WTC11 (cell line): ENCODE results near the gene RSPRY1. TPM values are rescaled to one million over a fixed set of nuclear protein-coding genes. Genes with fewer than 3 reads are reported as not detected.

ENCODE experiments used
- ATAC-seq: fragments of 200-7000 bp; cut with Tn5 transposase; 2 replicates; pipeline ENCODE4 v1.10.0; 2021; ENCODE audit warnings: mild to moderate bottlenecking, moderate library complexity
- CTCF ChIA-PET: fragments of 300-600 bp; sonication (Branson Sonifier 250); formaldehyde crosslinking; loops from one replicate; lab custom pipeline; 2021; ENCODE audit warnings: antibody characterized with exemption; lab: Charles Lee
- POLR2A ChIA-PET: fragments of 350-600 bp; sonication (Branson Sonifier 250); formaldehyde crosslinking; loops from one replicate; lab custom pipeline; 2021; ENCODE audit warnings: antibody characterized with exemption; lab: Charles Lee
- DNase-seq: peaks from one replicate; pipeline ENCODE4 v3.0.0; 2021; ENCODE audit warnings: low spot score
- H3K27ac Mint-ChIP-seq: 2 replicates; pipeline ENCODE4 v1.8.0; 2021; ENCODE audit warnings: mixed read lengths
- H3K27me3 Mint-ChIP-seq: 2 replicates; pipeline ENCODE4 v1.8.0; 2021; ENCODE audit warnings: low read depth, mild to moderate bottlenecking, moderate library complexity, mixed read lengths
- H3K36me3 Mint-ChIP-seq: 2 replicates; pipeline ENCODE4 v1.8.0; 2021; ENCODE audit warnings: mixed read lengths
- H3K4me1 Mint-ChIP-seq: 2 replicates; pipeline ENCODE4 v1.8.0; 2022; ENCODE audit warnings: mixed read lengths
- H3K4me3 Mint-ChIP-seq: 2 replicates; pipeline ENCODE4 v1.8.0; 2021; ENCODE audit warnings: mild to moderate bottlenecking, moderate library complexity, mixed read lengths
- H3K9me3 Mint-ChIP-seq: 2 replicates; pipeline ENCODE4 v1.8.0; 2021; ENCODE audit warnings: mixed read lengths
- CREM ChIP-seq: sonication (generic); formaldehyde crosslinking; IDR thresholded peaks from 2 replicates; pipeline ENCODE4 v1.8.1; 2022; ENCODE audit warnings: mild to moderate bottlenecking, missing genetic modification reagents, moderate library complexity
- ESRRA ChIP-seq: sonication (generic); formaldehyde crosslinking; IDR thresholded peaks from 2 replicates; pipeline ENCODE4 v1.8.1; 2022; ENCODE audit warnings: mild to moderate bottlenecking, missing genetic modification reagents, borderline replicate concordance
- NFATC4 ChIP-seq: fragments of 250-450 bp; sonication (Bioruptor Pico); IDR thresholded peaks from 2 replicates; pipeline ENCODE4 v1.9.0; 2021; ENCODE audit warnings: mild to moderate bottlenecking
- NFE2L1 ChIP-seq: sonication (generic); formaldehyde crosslinking; IDR thresholded peaks from 2 replicates; pipeline ENCODE4 v1.8.1; 2023; ENCODE audit warnings: missing genetic modification reagents
- SMAD4 ChIP-seq: sonication (generic); formaldehyde crosslinking; IDR thresholded peaks from 2 replicates; pipeline ENCODE4 v1.8.0; 2022; ENCODE audit warnings: mild to moderate bottlenecking, missing genetic modification reagents
- TCF7 ChIP-seq: sonication (generic); formaldehyde crosslinking; IDR thresholded peaks from 2 replicates; pipeline ENCODE4 v1.8.0; 2022; ENCODE audit warnings: mild to moderate bottlenecking, low read depth, missing genetic modification reagents, moderate library complexity
- TEAD1 ChIP-seq: sonication (generic); formaldehyde crosslinking; IDR thresholded peaks from 2 replicates; pipeline ENCODE4 v1.8.0; 2022; ENCODE audit warnings: mild to moderate bottlenecking, missing genetic modification reagents
- TP53 ChIP-seq: sonication (generic); formaldehyde crosslinking; IDR thresholded peaks from 2 replicates; pipeline ENCODE4 v1.8.1; 2023; ENCODE audit warnings: mild to moderate bottlenecking, missing genetic modification reagents
- ZBTB21 ChIP-seq: sonication (generic); formaldehyde crosslinking; IDR thresholded peaks from 2 replicates; pipeline ENCODE4 v1.8.1; 2023; ENCODE audit warnings: mild to moderate bottlenecking, missing genetic modification reagents, borderline replicate concordance
- ZNF423 ChIP-seq: fragments of 250-450 bp; sonication (Bioruptor Pico); IDR thresholded peaks from 2 replicates; pipeline ENCODE4 v2.1.2; 2022; ENCODE audit warnings: mild to moderate bottlenecking, moderate library complexity
- total RNA-seq: library from RNA; stranded (reverse); gene quantifications from 3 replicates; pipeline ENCODE4 v1.2.3, GENCODE V29; 2021
- TF ChIP-seq, protein P1 (sequence below): sonication (generic); formaldehyde crosslinking; IDR thresholded peaks from 2 replicates; pipeline ENCODE4 v1.8.1; 2023; ENCODE audit warnings: mild to moderate bottlenecking, missing genetic modification reagents
- TF ChIP-seq, protein P2 (sequence below): fragments of 250-450 bp; sonication (Bioruptor Pico); IDR thresholded peaks from 2 replicates; pipeline ENCODE4 v1.8.0; 2021; ENCODE audit warnings: mild to moderate bottlenecking
- TF ChIP-seq, protein P3 (sequence below): sonication (generic); formaldehyde crosslinking; IDR thresholded peaks from 2 replicates; pipeline ENCODE4 v1.8.1; 2023; ENCODE audit warnings: mild to moderate bottlenecking, moderate library complexity, missing genetic modification reagents
- TF ChIP-seq, protein P4 (sequence below): fragments of 250-450 bp; sonication (Bioruptor Pico); IDR thresholded peaks from 2 replicates; pipeline ENCODE4 v1.9.0; 2021; ENCODE audit warnings: mild to moderate bottlenecking
- TF ChIP-seq, protein P5 (sequence below): sonication (generic); formaldehyde crosslinking; IDR thresholded peaks from 2 replicates; pipeline ENCODE4 v1.8.0; 2022; ENCODE audit warnings: mild to moderate bottlenecking, missing genetic modification reagents
- TF ChIP-seq, protein P6 (sequence below): sonication (generic); formaldehyde crosslinking; conservative IDR thresholded peaks from 2 replicates; pipeline ENCODE4 v1.8.1; 2022; ENCODE audit warnings: mild to moderate bottlenecking, missing genetic modification reagents
- TF ChIP-seq, protein P7 (sequence below): sonication (generic); formaldehyde crosslinking; IDR thresholded peaks from 2 replicates; pipeline ENCODE4 v1.8.0; 2022; ENCODE audit warnings: mild to moderate bottlenecking, missing genetic modification reagents
- TF ChIP-seq, protein P8 (sequence below): sonication (generic); formaldehyde crosslinking; IDR thresholded peaks from 2 replicates; pipeline ENCODE4 v1.8.1; 2022; ENCODE audit warnings: mild to moderate bottlenecking, moderate library complexity, missing genetic modification reagents

The RSPRY1 gene
- total RNA-seq, 1 experiment from 2014 or later: 26.8 TPM

DNA sequence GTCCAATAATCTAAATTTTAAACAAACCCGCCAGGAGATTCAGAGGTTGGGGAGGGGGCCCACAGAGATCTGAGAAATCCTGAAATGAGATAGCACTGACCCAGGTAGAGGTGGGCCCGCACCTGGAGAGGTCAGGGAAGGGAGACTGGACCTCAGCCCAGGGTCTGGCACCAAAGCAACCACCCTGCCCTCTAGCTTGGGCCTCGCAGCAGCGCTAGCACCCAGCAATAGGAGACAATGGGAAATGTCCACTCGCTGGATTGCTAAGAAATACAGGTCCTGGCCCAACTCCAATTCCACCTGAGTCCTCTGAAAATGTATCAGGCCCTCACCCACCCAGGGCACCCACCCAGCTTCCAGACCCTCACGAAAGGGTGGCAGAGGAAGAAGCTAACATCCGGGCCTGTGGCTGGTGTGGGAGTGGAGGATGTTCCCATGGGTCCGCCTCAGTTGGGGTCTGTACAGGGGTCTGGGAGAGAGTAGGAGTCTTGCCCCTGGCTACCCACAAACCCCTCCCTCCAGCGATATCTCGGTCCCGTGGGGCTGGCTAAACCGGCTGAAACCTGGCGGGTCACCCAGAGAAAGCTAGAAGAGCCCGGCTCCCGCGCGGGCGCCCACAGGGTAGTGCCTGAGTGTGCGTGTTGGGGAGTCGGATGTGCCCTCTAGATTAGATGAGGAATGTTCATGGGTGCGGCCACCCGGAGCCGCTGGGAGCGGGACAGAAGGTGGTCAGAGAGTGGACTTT is 97.3 kb downstream of the RSPRY1 start:
- TF ChIP-seq TP53 (CRISPR knock-in tag): no peak
- peak; percentile 42 for DNase-seq
- Mint-ChIP-seq H3K4me1 (peaks cover 8% of the 10 kb centered on the region), H3K27me3 (peaks cover 44% of the 10 kb centered on the region), H3K4me3 (peak overlapping the region; percentile 84), H3K9me3 (no peaks in the 10 kb centered on the region), H3K36me3 (no peaks in the 10 kb centered on the region), H3K27ac (no peak overlapping the region)
- peak; percentile 17; the same call in 1 of the 2 replicates for ATAC-seq
- POLR2A ChIA-PET: no interaction called here
- CTCF ChIA-PET: interaction anchor here (1.2 to 2.7 kb wide), 3 partner anchors 133 to 191 kb away, joined by 4 to 7 read pairs (median 4); partner anchors contain the start of gene CPNE2

DNA sequence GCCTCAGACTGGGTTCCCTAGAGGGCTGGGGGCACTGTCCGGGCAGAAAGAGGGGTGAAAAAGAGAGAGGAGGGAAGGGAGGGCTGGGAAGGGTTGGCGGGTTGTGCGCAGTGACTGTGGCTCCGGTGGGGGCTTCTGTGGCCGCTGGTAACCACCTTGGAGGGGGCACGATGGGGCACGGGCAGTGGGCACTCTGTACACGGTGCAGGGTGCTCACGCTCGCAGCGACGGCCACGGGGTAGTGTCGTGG is 97.8 kb downstream of the RSPRY1 start:
- TF ChIP-seq, protein P1, sequence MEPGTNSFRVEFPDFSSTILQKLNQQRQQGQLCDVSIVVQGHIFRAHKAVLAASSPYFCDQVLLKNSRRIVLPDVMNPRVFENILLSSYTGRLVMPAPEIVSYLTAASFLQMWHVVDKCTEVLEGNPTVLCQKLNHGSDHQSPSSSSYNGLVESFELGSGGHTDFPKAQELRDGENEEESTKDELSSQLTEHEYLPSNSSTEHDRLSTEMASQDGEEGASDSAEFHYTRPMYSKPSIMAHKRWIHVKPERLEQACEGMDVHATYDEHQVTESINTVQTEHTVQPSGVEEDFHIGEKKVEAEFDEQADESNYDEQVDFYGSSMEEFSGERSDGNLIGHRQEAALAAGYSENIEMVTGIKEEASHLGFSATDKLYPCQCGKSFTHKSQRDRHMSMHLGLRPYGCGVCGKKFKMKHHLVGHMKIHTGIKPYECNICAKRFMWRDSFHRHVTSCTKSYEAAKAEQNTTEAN (CRISPR knock-in tag): no peak
- ATAC-seq (no peak), DNase-seq (no peak)
- Mint-ChIP-seq H3K9me3 (no peaks in the 10 kb centered on the region), H3K27me3 (peaks cover 44% of the 10 kb centered on the region), H3K4me3 (peak overlapping the region; percentile 84), H3K4me1 (peaks cover 8% of the 10 kb centered on the region), H3K36me3 (no peaks in the 10 kb centered on the region), H3K27ac (no peak overlapping the region)
- POLR2A ChIA-PET: no interaction called here
- CTCF ChIA-PET: interaction anchor here (1.2 to 2.7 kb wide), 3 partner anchors 133 to 191 kb away, joined by 4 to 7 read pairs (median 4); partner anchors contain the start of gene CPNE2

DNA sequence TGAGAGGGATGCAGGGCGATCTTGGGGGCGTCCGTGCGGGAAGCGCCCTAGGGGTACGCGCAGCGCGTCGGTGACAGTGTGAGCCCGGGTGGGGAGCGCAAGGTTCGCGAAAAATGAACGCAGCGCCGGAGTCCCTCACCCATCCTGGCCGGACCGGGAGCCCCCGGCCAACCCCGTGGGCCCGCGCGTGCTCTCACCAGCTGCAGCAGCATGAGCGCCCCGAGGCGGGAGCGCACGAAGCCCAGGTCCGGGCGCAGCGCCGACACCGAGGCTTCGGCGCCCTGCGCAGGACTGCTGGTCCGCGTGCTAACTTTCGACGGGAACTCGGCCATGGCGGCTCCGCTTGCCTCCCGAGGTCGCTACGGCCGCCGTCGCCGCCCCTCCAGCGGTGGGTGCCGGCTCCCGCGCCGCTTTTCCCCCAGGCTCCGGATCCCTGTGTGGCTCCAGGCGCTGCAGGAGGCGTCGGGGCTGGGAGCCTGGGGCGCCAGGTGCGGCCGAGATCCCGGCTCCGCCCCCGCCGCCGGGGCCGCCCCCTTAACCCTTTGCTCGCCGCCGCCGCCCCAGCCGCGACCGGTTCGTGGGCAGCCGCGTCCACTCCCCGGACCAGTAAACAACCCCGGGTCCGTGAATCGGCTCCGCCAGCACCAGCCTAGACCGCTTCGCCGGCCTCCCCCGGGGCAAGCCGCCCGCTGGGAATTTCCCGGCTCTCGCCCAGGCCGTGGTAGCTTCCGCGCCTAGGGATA is 98.3 kb downstream of the RSPRY1 start, which contains the start of gene PLLP:
PLLP (minus strand) TSS at position 464 of the 743 bp plus-strand sequence; CDS start at position 332, 132 bp downstream.
- DNase-seq (peak; percentile 53), ATAC-seq (peak; percentile 51)
- H3K9me3 Mint-ChIP-seq: no peaks in the 10 kb centered on the region
- peaks cover 44% of the 10 kb centered on the region for H3K27me3 Mint-ChIP-seq
- no peaks in the 10 kb centered on the region for H3K36me3 Mint-ChIP-seq
- peaks cover 8% of the 10 kb centered on the region for H3K4me1 Mint-ChIP-seq
- CTCF ChIA-PET: interaction anchor here (1.1 to 2.7 kb wide), 3 partner anchors 39 to 192 kb away, joined by 3 to 7 read pairs (median 4); partner anchors contain the start of genes ARL2BP and CPNE2
- peak within 1 kb of the TSS; percentile 87 for H3K4me3 Mint-ChIP-seq
- H3K27ac Mint-ChIP-seq: no peak within 1 kb of the TSS
- POLR2A ChIA-PET: no interaction called here
- TF ChIP-seq, protein P2, sequence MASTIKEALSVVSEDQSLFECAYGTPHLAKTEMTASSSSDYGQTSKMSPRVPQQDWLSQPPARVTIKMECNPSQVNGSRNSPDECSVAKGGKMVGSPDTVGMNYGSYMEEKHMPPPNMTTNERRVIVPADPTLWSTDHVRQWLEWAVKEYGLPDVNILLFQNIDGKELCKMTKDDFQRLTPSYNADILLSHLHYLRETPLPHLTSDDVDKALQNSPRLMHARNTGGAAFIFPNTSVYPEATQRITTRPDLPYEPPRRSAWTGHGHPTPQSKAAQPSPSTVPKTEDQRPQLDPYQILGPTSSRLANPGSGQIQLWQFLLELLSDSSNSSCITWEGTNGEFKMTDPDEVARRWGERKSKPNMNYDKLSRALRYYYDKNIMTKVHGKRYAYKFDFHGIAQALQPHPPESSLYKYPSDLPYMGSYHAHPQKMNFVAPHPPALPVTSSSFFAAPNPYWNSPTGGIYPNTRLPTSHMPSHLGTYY (CRISPR knock-in tag): no peak
- TF ChIP-seq ZNF423 (CRISPR knock-in tag) (peak; percentile 26; the same call in 1 of the 2 replicates), TEAD1 (CRISPR knock-in tag) (peak; percentile 65; the same call in 1 of the 2 replicates), ZBTB21 (CRISPR knock-in tag) (peak; percentile 83; the same call in 1 of the 2 replicates), SMAD4 (CRISPR knock-in tag) (peak; percentile 84), NFE2L1 (peak; percentile 94), TCF7 (CRISPR knock-in tag) (peak; percentile 87; the same call in 1 of the 2 replicates), NFATC4 (CRISPR knock-in tag) (no peak), CREM (CRISPR knock-in tag) (peak; percentile 79; the same call in 1 of the 2 replicates), ESRRA (CRISPR knock-in tag) (peak; percentile 75; the same call in 1 of the 2 replicates)
- TF ChIP-seq, protein P3, sequence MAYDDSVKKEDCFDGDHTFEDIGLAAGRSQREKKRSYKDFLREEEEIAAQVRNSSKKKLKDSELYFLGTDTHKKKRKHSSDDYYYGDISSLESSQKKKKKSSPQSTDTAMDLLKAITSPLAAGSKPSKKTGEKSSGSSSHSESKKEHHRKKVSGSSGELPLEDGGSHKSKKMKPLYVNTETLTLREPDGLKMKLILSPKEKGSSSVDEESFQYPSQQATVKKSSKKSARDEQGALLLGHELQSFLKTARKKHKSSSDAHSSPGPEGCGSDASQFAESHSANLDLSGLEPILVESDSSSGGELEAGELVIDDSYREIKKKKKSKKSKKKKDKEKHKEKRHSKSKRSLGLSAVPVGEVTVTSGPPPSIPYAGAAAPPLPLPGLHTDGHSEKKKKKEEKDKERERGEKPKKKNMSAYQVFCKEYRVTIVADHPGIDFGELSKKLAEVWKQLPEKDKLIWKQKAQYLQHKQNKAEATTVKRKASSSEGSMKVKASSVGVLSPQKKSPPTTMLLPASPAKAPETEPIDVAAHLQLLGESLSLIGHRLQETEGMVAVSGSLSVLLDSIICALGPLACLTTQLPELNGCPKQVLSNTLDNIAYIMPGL (CRISPR knock-in tag): peak; percentile 95; the same call in 1 of the 2 replicates
- TF ChIP-seq, protein P4, sequence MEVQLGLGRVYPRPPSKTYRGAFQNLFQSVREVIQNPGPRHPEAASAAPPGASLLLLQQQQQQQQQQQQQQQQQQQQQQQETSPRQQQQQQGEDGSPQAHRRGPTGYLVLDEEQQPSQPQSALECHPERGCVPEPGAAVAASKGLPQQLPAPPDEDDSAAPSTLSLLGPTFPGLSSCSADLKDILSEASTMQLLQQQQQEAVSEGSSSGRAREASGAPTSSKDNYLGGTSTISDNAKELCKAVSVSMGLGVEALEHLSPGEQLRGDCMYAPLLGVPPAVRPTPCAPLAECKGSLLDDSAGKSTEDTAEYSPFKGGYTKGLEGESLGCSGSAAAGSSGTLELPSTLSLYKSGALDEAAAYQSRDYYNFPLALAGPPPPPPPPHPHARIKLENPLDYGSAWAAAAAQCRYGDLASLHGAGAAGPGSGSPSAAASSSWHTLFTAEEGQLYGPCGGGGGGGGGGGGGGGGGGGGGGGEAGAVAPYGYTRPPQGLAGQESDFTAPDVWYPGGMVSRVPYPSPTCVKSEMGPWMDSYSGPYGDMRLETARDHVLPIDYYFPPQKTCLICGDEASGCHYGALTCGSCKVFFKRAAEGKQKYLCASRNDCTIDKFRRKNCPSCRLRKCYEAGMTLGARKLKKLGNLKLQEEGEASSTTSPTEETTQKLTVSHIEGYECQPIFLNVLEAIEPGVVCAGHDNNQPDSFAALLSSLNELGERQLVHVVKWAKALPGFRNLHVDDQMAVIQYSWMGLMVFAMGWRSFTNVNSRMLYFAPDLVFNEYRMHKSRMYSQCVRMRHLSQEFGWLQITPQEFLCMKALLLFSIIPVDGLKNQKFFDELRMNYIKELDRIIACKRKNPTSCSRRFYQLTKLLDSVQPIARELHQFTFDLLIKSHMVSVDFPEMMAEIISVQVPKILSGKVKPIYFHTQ: no peak
- TF ChIP-seq, protein P5, sequence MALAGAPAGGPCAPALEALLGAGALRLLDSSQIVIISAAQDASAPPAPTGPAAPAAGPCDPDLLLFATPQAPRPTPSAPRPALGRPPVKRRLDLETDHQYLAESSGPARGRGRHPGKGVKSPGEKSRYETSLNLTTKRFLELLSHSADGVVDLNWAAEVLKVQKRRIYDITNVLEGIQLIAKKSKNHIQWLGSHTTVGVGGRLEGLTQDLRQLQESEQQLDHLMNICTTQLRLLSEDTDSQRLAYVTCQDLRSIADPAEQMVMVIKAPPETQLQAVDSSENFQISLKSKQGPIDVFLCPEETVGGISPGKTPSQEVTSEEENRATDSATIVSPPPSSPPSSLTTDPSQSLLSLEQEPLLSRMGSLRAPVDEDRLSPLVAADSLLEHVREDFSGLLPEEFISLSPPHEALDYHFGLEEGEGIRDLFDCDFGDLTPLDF (CRISPR knock-in tag): peak; percentile 79; the same call in 1 of the 2 replicates
- TF ChIP-seq, protein P6, sequence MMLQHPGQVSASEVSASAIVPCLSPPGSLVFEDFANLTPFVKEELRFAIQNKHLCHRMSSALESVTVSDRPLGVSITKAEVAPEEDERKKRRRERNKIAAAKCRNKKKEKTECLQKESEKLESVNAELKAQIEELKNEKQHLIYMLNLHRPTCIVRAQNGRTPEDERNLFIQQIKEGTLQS (CRISPR knock-in tag): peak; percentile 87; the same call in 1 of the 2 replicates
- TF ChIP-seq, protein P7, sequence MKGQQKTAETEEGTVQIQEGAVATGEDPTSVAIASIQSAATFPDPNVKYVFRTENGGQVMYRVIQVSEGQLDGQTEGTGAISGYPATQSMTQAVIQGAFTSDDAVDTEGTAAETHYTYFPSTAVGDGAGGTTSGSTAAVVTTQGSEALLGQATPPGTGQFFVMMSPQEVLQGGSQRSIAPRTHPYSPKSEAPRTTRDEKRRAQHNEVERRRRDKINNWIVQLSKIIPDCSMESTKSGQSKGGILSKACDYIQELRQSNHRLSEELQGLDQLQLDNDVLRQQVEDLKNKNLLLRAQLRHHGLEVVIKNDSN (CRISPR knock-in tag): peak; percentile 82
- TF ChIP-seq, protein P8, sequence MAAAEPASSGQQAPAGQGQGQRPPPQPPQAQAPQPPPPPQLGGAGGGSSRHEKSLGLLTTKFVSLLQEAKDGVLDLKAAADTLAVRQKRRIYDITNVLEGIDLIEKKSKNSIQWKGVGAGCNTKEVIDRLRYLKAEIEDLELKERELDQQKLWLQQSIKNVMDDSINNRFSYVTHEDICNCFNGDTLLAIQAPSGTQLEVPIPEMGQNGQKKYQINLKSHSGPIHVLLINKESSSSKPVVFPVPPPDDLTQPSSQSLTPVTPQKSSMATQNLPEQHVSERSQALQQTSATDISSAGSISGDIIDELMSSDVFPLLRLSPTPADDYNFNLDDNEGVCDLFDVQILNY (CRISPR knock-in tag): peak; percentile 93
